ENCODE data around the gene GSE1.

Gene GSE1

DNA sequence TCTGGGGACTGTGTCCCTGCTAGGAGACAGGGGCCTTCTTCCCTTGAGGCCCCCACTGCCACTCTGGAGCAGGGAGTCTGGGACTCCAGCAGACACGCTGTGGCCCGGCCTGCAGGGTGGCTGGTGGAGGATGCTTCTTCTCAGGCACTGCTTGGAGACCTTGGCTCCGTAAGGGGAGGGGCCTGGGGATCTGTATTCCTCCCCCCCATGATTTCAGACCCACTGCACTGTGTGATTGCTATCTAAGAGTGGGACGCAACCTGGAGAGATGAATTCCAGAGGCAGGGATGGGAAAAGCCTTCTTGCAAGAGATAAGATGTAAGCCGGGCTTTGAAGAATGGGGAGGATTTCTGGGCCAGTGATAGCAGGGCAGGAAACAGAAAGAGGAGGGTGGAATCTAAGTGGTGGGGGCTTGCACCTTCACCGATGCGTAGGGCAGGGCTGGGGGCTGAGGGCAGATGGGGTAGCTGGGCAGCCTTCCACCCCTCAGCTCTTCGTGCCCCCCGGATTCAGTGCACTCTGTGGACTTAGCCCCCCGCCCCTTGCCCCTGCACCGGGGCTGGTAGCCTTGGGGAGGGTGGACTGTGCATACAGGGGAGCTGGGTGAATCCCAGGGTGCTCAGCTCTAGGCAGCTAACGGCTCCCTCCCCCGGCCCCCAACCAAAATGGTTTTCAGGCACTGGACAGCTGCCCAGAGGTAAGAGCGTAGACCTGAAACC lies 5.2 kb upstream of the GSE1 start:
- no peak for DNase-seq

DNA sequence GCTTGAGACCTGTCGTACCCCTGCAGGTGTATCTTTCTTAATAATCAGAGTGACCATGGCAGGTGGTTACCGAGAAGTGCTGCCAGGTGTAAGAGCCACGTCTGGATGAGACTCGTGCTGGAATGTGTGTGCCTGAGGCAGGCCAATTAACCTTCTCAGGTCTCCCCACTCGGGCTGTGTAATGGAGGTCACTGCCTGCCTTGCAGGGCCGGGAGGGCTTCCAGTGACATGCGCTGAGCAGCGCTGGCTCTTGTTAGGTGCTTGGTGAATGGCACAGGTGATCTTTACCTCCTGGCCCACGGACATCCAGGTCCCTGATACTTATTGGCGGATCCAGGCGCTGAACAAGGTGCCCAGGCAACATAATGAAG lies 4.6 kb upstream of the GSE1 start:
- DNase-seq, result no peak

DNA sequence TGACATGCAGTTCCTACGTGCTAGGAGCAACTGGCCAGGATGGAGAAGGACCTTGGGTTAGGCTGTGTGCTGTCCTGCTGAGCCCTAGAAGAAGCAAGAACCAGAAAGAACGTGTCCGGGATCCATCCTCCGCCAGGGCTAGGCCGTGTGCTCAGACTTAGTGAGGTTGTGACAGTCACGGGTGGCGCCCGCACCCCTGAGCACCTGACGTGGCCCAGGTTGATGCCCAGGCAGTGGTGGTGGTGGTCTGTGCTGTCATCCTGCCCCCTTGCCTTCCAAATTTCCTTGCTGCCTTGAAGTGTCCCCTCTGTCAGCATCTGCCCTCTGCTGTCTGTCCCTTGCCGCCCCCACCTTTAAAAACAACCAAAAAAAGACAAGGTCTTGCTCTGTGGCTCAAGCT lies 4.2 kb upstream of the GSE1 start:
- DNase-seq, result no peak

DNA sequence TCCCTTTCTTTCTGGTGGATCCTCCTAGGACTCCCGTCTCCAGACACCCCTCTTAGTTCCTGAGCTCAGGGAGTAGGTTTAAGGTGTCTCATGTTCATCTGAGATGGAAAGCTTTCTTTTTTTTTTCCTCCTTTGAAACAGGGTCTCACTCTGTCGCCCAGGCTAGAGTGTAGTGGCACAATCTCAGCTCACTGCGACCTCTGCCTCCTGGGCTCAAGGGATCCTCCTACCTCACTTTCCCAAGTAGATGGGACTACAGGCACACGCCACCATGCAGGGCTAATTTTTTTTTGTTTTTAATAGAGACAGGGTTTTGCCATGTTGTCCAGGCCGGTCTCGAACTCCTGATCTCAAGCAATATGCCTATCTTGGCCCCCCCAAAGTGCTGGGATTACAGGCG lies 3.6 kb upstream of the GSE1 start:
- no peak for DNase-seq

DNA sequence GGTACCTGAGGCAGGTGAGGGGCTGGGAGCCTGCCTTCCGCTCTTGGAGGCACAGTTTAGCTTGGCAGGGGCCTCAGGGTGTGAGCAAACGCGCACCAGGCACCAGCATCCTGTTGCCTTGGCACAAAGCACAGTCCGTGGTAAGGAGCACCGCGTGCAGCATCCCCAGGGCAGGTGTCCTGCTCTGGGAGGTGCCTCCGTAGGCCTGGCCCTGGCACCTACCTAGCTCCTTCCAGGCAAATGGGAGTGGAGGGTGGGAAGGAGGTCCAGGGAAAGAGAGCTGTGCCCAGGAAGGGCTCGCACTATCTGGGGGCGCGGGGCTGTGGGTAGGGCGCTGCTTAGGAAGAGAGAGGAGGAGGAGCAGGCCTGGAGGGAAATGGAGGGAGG lies 3.1 kb upstream of the GSE1 start:
- no peak for DNase-seq

DNA sequence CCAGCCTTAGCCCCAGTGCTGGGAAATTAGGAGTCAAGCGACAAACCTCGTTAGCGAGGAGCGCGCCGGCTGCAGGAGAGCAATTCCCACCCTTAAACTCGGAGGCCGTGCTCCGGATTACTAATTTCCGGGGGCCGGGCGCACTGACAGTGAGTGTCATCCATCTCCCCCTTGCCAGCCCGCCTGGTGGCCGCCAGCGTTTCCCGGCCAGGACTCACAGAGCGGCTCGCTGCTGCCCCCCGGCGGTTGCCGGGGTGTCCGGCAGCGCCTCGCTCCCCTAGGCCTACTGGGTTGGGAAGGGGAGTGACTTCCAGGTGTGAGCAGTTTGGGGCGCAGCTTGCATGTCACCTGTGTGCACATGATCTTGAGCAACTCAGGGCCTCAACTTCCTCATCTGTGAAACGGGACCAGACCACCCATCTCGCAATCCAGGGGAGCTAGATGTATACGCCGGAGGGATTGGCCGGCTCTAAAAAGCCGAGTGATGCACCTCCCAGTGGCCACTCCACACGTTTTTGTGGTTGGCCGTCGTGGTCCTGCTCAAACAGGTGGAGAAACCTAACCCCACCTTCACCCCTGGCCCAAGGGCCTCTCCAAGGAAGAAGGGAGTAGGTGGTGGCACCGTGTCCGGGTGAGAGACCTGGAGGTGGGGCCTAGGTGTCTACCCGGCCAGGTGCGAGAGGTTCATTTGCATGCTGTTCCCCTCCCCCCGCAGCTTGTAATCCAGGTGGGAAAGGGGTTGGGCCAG lies 2.5 kb upstream of the GSE1 start:
- peak; percentile 94 for DNase-seq

DNA sequence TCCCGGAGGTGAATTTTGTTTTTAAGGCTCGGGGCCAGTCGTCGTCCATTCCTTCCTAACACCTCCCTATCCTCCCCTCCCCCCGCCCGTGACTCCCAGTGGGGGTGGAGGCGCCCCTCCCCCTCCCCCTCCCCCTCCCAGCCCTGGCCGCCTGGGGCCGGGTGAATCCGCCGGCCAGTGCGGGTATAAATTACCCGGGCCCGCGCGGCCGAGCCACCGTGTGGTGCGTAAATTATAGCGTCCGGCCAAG lies 2.0 kb upstream of the GSE1 start:
- no peak for DNase-seq

DNA sequence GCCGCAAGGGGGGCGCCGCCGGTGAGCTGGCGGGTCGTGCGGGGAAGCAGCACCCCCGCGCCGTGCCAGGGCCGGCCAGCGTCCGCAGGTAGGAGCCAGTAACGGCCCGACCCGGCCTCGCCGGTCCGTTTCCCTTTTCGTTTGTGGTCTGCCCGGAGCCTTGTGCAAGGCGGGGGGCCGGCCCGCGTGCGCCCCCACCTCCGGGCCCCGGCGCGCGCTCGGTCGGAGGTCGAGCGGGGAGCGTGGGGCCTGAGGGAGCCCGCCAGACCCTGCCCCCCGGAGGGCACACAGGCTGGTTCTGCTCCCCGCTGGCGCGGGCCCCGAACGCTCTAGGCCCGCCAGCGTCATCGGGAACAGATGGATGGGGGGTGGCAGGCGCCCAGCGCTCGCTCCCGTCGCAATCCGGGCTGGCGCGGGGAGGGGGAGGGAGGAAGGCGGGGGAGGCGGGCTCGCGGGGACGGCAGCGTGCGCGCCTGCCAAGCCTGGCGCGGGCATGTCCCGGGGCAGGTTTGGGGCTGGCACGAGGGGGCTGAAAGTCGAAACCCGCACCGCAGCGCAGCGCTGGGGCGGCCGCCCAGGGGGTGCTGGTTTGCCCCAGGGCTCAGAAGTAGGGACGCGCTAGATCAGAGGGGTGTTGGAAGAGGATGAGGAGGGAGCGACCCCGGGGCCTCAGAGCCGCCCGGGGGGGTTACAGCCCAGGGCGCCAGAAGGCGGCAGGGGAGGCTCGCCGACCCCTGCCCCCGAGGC lies 1.5 kb upstream of the GSE1 start:
- DNase-seq, result peak; percentile 64

DNA sequence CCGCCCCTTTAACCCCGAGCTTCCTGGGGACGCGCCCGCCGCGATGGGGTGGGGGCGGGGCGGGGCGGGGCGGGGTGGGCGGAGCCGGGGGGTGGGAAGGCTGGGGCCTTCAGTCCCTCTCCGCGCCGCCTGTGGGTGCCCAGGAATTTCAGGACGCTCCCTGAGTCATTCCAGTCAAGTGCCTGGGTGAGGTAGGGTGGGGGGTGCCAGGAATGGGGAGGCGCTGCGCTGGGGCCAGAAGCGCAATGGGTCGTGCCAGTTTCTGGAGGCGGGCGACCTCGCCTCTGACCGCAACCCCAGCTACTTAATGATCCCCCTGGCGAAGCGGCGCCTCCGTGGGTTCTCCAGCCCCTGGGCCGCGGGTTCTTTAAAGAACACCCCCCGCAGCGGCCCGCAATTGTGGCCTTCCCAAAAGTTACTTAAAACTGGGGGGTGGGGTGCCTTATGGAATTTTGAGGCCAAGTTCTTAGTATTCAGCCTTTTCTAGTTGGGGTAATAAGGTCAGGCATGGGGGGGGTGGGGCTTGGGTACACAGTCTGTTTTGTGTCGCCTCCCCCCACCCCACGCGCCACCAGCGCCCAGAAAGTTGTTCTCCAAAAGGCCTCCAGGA lies 826 bp upstream of the GSE1 start:
- peak; percentile 54 for DNase-seq

DNA sequence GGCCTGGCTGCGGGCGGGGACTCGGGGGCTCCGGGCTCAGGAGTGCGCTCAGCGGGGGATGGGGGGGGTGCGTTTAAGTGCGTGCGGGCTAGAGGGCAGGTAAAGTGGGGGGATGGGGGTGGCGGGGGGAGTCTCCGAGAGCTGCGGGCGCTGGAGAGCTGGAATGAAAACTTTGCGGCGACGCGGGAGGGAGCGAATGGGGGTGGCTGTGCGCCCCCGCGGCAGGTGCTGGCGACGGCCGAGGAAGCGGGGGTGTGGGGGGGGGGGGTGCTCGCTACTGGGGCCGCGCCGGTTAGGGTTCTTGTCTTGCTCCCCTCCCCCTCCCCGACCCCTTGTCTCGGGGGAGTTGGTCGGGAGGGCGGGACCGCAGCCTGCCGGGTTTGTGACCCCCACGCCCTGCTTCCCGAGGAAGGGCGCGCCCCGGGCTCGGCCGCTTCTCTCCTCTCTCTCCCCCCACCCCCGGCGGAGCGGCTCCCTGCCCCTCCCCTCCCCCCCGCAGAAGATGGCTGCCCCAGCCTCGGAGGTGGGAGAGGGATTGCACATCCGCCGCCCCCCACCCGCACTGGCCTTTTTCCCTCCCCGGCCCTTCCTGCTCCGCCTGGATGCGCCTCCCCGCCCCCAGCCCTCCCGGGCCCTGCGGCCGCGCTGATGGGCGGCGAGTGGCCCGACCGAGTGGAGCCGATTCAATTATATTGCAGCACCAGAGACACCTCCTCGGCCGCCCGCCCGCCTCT lies 649 bp downstream of the GSE1 start:
- peak; percentile 35 for DNase-seq

DNA sequence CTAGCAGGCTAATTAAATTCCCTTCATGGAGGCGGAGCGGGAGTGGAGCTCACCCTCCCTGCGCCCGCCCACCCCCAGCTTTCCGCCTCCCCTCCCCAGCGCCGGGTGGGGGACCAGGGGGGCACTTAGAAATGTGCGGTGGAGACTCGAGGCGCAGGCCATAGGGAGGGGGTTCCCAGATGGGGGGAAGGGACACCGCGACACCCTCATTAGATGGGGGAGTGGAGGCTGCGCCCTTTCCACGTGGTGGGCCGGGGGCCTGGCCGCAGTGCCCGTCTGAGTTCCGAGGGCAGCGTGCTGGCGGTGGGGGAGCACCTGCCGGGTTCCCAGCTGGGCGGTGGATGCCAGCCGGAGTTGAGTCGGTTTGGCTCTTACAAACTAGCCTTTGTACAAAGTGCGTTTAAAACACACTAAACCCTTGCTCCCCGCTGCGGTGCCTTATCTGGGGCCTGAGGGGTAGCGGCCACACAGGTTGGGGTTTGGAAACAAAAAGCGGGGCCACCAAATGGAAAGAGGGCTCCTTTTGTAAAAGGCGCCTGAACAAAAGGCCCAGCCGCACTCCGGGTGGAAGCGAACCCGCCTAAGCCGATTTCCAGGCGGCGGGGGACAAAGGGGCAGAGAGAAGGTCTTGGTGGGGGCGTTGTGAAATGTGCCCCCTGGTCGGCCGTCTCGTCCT lies 1.4 kb downstream of the GSE1 start:
- DNase-seq, result no peak

DNA sequence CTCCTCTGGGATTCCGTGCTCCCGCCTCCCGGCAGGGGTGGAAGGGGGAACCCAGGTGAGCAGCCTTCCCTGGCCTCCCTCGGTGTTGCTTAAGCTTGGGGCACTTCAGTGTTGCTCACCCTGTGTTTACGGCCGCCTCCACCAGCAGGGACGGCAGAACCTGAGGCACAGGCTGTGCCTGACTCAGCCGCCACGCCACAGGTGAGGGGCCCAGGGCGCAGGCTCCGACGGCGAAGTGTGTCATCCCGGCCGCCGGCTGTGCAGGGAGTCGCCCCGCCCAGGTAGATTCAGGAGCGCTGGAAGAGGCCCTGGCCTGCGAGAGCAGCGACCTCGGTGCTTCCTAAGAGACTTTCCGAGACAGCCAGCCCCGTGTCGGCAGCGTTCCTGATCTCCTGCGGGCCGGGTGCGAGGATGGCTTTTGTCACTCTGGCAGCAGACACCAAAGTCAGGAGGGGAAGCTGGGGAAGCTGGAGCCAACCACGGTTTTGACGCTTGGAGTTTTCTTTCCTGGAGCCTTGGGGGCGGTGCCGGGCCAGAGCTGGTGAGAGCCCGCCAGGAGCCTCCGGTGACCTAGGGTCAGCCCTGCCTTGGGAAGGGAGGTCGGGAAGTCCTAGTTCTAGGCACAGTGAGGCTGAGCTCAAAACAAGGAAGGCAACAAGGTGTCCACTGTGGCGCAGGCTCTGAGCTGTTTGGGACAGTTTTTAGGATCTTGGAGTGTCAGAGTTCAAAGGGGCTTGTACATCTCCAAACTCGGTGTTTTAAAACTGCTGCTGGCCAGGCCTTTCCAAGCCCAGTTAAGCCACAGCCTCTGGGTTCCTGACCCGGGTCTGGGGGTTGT lies 2.1 kb downstream of the GSE1 start:
- peak; percentile 43 for DNase-seq

DNA sequence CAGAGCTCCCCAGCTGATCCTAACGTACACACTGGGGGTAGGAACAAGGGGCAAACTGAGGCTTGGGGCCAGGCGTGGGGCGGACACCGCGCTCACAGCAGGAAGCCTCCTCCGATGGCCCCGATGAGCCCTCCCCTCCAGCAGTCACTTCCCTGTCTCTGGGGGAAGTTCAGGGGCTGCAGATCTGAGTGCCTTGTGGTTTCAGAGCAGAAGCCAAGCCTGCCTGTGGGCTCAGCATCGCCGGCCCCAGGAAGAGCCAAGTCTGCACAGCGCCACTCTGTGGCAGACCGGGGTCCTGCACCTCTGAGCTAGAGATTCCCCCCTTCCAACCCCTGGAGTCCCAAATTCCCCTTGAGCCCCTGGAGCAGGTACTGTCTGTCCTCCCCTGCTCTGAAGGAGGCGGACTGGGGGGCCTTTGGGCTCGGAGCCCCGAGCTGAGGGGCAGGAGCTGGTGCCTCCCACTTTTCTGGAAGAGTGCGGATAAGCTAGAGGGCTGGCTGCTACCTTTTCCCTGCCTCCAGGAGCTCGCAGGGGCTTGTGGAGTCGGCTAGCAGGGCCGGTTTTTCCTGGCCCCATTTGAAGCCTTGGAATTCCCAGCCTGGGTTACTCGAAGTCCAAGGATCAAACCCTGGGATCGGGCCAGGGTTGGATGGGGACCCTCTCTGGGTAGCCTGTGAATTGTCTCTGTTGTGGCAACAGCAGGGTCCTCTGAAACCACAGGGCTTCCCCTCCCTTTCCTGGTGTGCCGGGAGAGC lies 2.9 kb downstream of the GSE1 start:
- peak; percentile 95 for DNase-seq

DNA sequence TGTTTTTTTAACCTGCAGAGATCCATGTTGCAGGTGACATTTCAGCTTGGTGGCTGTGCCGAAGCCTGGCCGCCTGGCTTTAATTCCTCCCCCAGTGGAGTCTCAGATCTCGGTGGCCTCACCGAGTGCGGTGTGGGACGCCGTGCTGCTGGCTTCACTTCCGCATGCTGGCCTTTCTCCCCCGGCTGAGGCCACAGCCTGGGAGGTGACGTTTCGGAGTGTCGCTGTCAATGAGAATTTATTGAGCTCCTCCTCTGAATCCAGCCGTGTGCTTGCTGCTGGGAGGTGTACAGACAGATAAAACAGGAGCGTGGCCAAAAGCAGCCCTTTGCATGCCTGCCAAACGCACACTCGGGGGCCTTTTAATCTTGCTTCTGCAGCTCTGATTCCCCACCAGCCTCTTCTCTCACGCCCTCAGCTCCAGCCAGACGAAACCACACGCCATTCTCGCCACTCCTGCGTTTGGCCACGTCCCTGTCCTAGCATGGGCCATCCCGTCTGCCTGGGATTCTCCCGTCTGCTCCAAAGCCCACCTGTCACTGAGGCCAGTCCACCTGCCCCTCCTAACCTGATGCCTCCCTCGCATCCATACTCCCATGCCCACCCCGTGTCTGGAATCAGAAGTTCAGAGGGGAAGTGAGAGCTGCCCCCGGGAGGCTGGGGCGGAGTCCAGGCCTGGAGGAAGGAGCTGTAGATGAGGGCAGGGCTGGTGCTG lies 3.6 kb downstream of the GSE1 start:
- DNase-seq, result peak; percentile 82

DNA sequence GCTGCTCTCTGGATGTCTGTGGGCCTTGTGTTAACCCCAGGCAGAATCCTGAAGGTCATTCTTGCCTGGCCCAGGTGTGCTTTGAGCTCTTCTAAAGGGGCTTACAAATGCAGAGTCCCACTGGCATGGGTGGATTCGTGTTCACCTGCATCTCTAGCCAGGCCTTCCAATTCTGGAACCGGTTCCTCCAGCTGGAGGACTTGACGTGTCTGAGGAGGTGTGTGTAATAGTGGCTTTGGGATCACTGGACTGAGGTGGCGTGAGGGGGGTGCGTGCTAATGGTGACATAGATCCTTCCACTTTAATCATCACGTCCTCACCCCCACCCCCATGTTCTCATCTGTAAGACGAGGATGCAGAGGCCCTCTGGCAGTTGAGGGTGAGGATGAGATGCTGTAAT lies 4.8 kb downstream of the GSE1 start:
- DNase-seq, result no peak

DNA sequence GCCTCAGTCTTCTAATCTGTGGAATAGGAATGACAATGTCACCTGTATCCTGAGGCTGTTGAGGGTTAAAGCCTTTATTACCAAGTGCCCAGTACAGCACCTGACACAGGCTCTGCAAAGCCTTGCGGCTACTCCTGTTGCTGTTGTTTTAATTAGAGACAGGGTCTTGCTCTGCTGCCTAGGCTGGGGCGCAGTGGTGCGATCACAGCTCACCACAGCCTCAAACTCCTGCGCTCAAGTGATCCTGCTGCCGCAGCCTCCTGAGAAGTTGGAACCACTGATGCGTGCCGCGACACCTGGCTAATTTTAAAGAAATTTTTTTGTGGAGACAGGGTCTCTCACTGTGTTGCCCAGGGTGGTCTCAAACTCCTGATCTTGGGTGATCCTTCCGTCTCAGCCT lies 5.4 kb downstream of the GSE1 start:
- DNase-seq, result no peak

DNA sequence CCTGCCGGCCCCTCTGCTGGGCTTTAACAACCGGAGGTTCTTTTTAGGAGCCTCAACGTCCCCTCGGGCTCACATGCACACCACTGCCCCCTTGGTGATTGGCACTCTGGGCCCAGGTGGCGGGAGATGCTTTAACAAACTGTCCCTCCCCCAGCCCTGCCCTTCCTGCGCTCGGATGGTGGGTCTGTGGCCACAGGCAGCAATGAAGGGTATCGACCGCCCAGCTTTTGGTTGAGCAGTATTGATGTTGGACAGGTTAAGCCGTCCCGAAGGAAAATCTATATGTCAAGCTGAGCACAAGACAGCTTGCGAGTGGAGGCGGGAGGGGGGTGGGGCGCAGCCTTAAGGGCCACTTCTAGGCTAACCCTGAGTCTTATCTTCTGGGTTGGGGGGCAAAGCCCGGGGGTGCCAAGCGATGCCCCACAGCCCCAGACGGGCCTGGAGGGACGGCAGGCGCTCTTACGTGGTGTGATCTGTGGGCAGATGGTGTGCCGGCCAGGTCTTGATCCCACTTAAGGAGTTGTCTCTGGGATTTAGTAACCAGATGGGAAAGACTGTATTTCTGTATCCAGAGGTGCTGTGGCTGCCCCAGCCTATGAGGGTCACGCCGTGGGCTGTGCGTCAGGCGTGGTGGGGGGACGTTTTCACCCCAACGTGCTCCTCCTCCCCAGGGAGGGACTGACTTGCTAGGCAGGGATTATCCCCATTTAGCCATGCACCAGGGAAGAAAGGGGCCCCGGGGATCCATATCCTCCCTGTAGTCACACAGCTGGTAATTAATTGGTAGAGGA lies 6.2 kb downstream of the GSE1 start:
- DNase-seq, result no peak

DNA sequence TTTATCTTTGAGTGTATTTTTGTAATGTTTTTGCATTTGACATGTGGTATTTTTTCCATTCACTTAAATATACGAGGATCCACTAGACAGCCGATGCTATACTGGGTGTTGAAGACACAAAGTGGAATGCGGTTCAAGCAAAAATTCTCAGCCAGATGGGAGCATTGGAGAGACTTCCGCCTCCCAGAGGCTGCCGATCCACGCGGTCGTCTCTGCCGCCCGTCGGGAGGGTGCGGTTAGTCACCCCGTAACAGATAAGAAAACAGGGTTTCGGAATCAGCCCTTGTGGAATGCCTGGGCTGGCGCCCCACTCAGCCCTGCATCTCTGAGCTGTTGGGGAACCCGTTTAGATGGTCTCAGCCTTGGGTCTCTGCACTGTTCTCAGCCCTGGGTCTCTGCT lies 7.3 kb downstream of the GSE1 start:
- no peak for DNase-seq

DNA sequence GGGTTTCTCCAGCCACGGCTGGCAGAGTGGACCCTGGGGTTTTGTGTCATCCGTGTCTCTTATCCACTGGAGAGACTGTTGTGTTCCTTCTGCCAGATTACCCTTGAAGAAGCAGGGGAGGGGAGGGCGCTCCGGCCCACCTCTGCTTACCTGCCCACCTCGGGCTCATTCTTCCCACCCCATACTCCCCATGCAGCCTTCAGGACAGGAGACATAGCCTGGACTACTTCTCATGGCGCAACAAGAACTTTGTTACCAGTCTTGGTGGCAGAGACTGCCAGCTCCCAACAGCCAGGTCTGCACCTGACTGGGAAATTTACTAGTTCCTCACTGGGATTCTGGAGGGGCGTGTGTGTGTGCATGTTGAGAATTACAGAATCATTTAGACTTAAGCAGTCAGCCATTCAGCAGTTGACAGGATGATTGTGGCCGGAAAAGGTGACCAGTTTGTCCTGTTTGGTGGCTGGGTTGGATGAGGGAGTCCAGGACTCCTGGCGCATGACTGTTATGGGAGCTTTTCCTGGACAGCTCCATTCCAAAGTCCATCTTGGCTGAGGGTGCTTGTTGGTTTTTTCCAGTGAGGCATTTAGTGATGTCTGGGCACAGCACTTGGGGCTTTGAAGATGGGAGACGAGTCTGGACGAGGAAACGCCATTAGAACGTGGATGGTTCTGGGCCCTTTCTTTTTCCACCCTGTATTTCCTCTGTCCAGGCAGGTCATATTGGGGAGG lies 8.7 kb downstream of the GSE1 start:
- DNase-seq, result no peak
